ENCODE results near the gene TERT.

TERT gene

GRCh38 chr5:1219098-1219767 lies 75.6 kb downstream of the TERT start:
- no peak for DNase-seq (ENCODE audit: low spot score)

- no peak for DNase-seq (ENCODE audit: low spot score)
These were observed 76.4 kb downstream of the TERT start for GRCh38 chr5:1218351-1219080.

DNA sequence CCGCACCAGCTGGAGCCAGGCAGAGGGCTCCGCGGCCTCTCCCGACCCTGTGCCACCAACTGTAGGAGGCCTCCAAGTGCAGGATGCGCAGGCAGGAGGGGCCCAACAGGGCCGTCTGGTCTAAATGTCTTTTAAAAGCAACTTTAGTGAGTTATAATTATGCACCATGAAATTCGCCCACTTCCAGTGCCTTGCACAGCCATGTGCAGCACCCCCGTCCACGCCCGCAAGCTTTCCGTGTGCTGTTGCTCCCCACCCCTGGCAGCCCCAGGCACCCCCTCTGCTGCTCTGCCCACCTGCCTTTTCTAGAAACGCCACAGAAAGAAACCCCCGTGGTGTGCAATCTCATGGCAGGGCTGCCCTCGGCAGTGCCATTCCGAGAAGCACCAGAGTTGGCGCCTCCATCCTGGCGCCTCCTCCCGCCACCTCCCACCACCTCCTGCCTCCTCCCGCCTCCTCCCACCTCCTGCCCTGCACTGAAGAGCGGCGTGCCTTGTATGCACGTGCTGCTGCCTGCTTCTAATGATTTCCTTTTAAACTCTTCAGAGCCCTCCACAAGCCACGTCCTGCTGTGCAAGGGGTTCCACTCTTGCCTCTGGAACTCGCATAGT lies 77.2 kb downstream of the TERT start:
- DNase-seq (ENCODE audit: low spot score) = no peak

GRCh38 chr5:1216918-1217295 lies 78.0 kb downstream of the TERT start:
- DNase-seq (ENCODE audit: low spot score) = no peak

GRCh38 chr5:1216211-1216917 lies 78.5 kb downstream of the TERT start:
- DNase-seq (ENCODE audit: low spot score) = no peak

DNA sequence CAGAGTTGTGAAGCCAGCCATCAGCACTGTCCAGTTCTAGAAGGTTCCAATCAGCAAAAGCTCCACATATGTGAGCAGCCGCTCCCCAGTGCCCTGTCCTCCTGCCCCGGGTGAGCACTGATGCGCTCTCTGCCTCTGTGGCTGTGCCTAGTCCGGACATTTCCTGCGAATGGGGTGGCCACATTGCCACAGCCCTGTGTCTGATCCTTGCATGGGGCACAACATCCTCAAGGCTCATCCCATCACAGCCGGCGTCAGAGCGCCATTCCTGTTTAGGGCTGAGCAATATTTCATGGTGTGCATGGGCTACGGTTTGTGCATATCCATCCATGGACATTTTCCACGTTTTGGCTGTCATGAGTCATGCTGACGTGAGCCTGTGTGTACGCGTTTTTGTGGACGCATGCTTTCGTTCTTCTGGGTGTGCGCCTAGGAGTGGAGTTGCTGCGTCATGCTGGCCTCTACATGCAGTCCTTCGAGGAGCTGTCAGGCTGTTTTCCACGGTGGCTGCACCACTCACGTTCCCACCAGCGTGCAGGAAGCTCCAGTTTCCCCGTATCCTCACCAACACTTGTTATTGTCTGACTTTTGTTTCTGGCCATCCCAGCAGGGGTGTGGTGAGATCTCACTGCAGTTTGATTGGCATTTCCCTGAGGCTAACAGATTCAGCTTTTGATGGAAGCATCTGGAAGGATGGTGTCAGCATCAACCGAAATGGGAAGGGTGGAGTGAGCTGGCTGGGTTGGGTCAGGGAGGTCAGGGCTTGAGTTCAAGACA lies 79.4 kb downstream of the TERT start:
- DNase-seq (ENCODE audit: low spot score) = no peak

- DNase-seq (ENCODE audit: low spot score) = no peak
These were observed 80.0 kb downstream of the TERT start for GRCh38 chr5:1214936-1215220.

- no peak for DNase-seq (ENCODE audit: low spot score)
These were observed 80.5 kb downstream of the TERT start for GRCh38 chr5:1214163-1214935.

- no peak for DNase-seq (ENCODE audit: low spot score)
These were observed 81.2 kb downstream of the TERT start for GRCh38 chr5:1213508-1214162.

- DNase-seq (ENCODE audit: low spot score) = no peak
These were observed 82.0 kb downstream of the TERT start for GRCh38 chr5:1212881-1213280.

DNA sequence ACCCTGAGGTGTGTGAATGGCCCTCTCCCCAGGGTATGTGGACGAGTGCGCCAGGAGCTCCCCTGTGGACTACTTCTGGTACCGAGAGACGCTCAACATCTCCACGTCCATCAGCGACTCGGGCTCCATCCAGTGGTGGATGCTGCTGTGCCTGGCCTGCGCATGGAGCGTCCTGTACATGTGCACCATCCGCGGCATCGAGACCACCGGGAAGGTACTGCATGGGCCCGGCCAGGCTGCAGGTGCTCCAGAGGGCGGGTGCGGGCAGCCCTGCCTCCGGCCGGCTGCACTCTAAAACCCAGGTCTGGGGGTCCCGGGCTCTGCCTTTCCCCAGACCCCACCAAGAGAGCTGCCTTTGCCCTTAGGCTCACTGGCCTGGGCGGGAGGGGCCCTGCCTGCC lies 82.6 kb downstream of the TERT start:
- DNase-seq (ENCODE audit: low spot score) = no peak

DNA sequence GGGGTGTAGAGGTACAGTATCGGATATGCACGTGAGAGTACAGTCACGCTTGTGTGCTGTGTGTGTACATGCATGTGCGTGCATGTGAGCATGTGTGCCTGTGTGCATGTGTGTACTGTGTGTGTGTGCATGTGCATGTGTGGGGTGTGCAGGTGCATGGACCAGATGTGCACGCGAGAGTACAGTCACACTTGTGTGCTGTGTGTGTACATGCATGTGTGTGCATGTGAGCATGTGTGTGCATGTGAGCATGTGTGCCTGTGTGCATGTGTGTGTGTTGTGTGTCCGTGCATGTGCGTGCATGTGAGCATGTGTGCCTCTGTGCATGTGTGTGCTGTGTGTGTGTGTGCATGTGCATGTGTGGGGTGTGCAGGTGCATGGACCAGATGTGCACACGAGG lies 83.2 kb downstream of the TERT start:
- DNase-seq (ENCODE audit: low spot score) = no peak

GRCh38 chr5:1210832-1211251 lies 84.0 kb downstream of the TERT start:
- no peak for DNase-seq (ENCODE audit: low spot score)

DNA sequence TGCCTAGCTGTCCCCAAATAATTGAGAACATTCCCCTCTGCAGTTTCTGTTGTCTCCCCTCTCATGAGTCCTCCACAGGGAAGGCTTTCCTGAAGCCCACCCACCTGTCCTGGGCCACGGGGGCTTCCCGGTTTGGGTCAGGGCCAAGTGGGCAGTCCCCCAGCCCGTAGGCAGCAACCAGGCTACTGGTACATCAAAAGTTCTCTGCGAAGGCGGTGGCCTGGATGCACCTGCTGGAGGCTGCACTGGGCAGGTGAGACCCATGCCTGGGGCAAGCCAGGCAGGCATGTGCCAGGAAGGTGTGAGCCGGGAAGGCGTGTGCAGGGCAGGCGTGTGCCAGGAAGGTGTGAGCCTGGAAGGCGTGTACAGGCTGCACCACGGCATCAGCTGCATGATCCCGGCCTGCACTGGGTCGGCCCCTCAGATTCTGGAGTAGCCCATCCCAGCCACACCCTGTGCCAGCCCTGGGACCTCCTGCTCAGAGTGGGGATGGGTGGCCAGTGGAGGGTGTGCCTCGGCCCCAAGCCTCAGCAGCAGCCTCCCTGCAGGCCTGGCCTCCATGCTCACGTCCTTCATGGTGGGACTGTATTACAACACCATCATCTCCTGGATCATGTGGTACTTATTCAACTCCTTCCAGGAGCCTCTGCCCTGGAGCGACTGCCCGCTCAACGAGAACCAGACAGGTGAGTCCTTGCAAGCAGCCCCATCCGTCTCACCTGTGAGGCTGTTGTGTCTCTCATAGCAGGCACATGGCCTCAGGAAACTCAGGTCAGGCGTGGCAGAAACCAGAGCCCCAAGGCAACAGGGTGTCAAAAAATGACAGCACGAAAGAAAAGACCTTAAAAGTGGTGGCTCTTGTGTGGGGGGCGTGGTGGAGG lies 84.7 kb downstream of the TERT start:
- DNase-seq (ENCODE audit: low spot score) = no peak

DNA sequence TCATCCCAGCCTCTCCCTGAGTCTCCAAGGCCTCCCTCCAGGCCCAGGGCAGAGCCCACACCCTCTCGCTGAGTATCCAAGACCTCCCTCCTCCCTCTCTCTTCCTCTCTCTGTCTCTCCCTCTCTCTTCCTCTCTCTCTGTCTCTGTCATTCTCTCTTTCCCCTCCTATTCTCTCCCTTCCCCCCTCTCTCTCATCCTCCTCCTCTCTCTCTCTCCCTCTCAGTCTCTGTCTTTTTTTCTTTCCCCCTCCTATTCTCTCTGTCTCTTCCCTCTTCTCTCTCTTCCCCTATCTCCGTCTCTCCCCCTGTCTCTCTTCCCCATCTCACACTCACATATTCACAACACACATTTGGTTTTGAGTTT lies 85.4 kb downstream of the TERT start:
- no peak for DNase-seq (ENCODE audit: low spot score)

GRCh38 chr5:1208743-1209488 lies 86.0 kb downstream of the TERT start:
- DNase-seq (ENCODE audit: low spot score) = no peak

DNA sequence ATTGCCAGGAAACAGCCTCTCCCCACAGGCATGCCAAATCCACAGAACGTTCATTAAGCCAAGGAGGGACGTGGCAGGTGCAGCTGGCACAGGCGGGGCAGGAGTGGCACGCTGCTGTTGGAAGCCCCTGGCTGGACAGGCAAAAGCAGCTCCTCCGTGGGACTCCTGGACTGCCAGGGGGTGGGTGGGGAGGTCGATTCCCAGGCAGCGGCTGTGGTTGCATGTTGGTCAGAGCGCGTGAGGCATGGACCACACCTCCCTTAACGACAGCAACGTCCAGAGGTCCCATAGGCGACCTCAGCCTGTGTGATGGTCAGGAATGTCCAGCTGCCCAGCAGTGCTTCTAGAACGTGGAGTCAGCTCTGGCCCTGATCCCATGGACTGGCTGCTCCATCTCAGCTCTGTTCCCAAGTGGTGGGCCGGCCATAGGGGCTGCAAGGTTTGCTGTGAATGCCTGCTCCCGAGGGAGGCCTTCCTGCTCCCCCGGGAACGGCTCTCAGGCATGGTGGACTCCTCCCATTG lies 86.6 kb downstream of the TERT start:
- no peak for DNase-seq (ENCODE audit: low spot score)

- DNase-seq (ENCODE audit: low spot score) = no peak
These were observed 87.3 kb downstream of the TERT start for GRCh38 chr5:1207555-1207954.
